GM12875 (cell line): ENCODE data around the gene PTPRD.

ENCODE experiments used
- H3K4me3 ChIP-seq: one replicate; pipeline ENCODE4 v1.5.1; 2011; ENCODE audit warnings: low read depth, low read length, control low read depth
- CTCF ChIP-seq: IDR thresholded peaks from 2 replicates; pipeline ENCODE4 v1.5.1; 2011; ENCODE audit warnings: low read depth, mild to moderate bottlenecking, control low read depth, inconsistent platforms, low read length, moderate library complexity, borderline replicate concordance; ENCODE audit not compliant: insufficient read depth

Gene PTPRD

GRCh38 chr9:8855046-8855445 is 1757.8 kb downstream of the PTPRD start:
- H3K4me3 ChIP-seq: no peak overlapping the region
- no peak for TF ChIP-seq CTCF

GRCh38 chr9:8852301-8852864 is 1760.4 kb downstream of the PTPRD start:
- no peak for TF ChIP-seq CTCF
- H3K4me3 ChIP-seq: no peak overlapping the region

- TF ChIP-seq CTCF: no peak
- no peak overlapping the region for H3K4me3 ChIP-seq
Observed at GRCh38 chr9:8850914-8851313, 1761.9 kb downstream of the PTPRD start.

- TF ChIP-seq CTCF: no peak
- no peak overlapping the region for H3K4me3 ChIP-seq
Observed at GRCh38 chr9:8845808-8846207, 1767.0 kb downstream of the PTPRD start.

GRCh38 chr9:8845376-8845775 is 1767.4 kb downstream of the PTPRD start:
- no peak overlapping the region for H3K4me3 ChIP-seq
- no peak for TF ChIP-seq CTCF

GRCh38 chr9:8844549-8844948 is 1768.3 kb downstream of the PTPRD start:
- no peak overlapping the region for H3K4me3 ChIP-seq
- no peak for TF ChIP-seq CTCF

- TF ChIP-seq CTCF: no peak
Observed at GRCh38 chr9:8842402-8843193, 1770.2 kb downstream of the PTPRD start.

More at GRCh38 chr9:8842402-8843193, 1770.2 kb downstream of the PTPRD start:
- no peak overlapping the region for H3K4me3 ChIP-seq
